B cell (primary cell): ENCODE results near the gene STOX1.
"Not testable (repeated sequence)": the region's sequence is repeated elsewhere in the genome, so short reads cannot be mapped to it uniquely, and the experiment has no call there.

Source experiments
- EZH2 ChIP-seq: IDR thresholded peaks from 2 replicates; pipeline ENCODE4 v1.6.1; 2012; ENCODE audit warnings: borderline replicate concordance, low read depth, mild to moderate bottlenecking, moderate library complexity, low read length; ENCODE audit not compliant: insufficient read depth, poor library complexity, severe bottlenecking
- TF ChIP-seq, protein P1 (sequence below): fragments of 200-600 bp; IDR thresholded peaks from one replicate; pipeline ENCODE4 v1.8.0; 2022; ENCODE audit warnings: antibody characterized with exemption, mild to moderate bottlenecking

DNA sequence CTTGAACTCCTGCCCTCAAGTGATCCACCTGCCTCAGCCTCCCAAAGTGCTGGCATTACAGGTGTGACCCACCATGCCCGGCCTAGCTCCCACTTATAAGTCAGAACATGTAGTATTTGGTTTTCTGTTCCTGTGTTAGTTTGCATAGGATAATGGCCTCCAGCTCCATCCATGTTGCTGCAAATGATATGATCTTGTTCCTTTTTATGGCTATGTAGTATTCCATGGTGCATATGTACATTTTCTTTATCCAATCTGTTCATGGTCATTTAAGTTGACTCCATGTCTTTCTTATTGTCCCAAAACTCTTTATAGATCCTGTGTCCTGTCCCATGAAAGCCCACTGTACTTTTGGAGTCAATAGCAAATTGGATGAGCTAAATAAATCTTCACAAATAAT lies 7.0 kb upstream of the STOX1 start:
- TF ChIP-seq, protein P1, sequence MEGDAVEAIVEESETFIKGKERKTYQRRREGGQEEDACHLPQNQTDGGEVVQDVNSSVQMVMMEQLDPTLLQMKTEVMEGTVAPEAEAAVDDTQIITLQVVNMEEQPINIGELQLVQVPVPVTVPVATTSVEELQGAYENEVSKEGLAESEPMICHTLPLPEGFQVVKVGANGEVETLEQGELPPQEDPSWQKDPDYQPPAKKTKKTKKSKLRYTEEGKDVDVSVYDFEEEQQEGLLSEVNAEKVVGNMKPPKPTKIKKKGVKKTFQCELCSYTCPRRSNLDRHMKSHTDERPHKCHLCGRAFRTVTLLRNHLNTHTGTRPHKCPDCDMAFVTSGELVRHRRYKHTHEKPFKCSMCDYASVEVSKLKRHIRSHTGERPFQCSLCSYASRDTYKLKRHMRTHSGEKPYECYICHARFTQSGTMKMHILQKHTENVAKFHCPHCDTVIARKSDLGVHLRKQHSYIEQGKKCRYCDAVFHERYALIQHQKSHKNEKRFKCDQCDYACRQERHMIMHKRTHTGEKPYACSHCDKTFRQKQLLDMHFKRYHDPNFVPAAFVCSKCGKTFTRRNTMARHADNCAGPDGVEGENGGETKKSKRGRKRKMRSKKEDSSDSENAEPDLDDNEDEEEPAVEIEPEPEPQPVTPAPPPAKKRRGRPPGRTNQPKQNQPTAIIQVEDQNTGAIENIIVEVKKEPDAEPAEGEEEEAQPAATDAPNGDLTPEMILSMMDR: not testable (repeated sequence)
- TF ChIP-seq EZH2: not testable (repeated sequence)
